Measurements from ENCODE around the gene DRC7. TPM values are rescaled to one million over a fixed set of nuclear protein-coding genes. Genes with fewer than 3 reads are reported as not detected.

The DRC7 gene
- total RNA-seq, 1 donor from 2014 or later: not detected

GRCh38 chr16:57686577-57686976, 8.0 kb upstream of the DRC7 start:
- Histone ChIP-seq H3K27me3 (no peaks in the 10 kb centered on the region), H3K4me3 (no peak overlapping the region), H3K27ac (no peak overlapping the region), H3K9me3 (no peaks in the 10 kb centered on the region), H3K36me3 (no peaks in the 10 kb centered on the region), H3K4me1 (no peaks in the 10 kb centered on the region)
- TF ChIP-seq POLR2A (IDR thresholded peaks at IDR 0.05) (no peak), POLR2AphosphoS5 (IDR thresholded peaks at IDR 0.05; ENCODE audit: insufficient read depth in 1 of 2, low read depth in 1 of 2) (no peak), CTCF (IDR thresholded peaks at IDR 0.05) (no peak)
- intact Hi-C loops (cut with DNase I): no loop called here
- no peak for DNase-seq (ENCODE audit: extremely low spot score in 2 of 2)

- no peak overlapping the region for H3K4me3 ChIP-seq
- H3K27me3 ChIP-seq: no peaks in the 10 kb centered on the region
- H3K27ac ChIP-seq: no peak overlapping the region
- TF ChIP-seq POLR2AphosphoS5 (IDR thresholded peaks at IDR 0.05; ENCODE audit: insufficient read depth in 1 of 2, low read depth in 1 of 2) (no peak), POLR2A (IDR thresholded peaks at IDR 0.05) (no peak), CTCF (IDR thresholded peaks at IDR 0.05) (no peak)
- H3K36me3 ChIP-seq: no peaks in the 10 kb centered on the region
- H3K4me1 ChIP-seq: no peaks in the 10 kb centered on the region
- intact Hi-C loops (cut with DNase I): no loop called here
- DNase-seq (ENCODE audit: extremely low spot score in 2 of 2): no peak
- H3K9me3 ChIP-seq: no peaks in the 10 kb centered on the region
Observed at GRCh38 chr16:57687363-57687929, 7.2 kb upstream of the DRC7 start.

GRCh38 chr16:57688487-57688986, 6.1 kb upstream of the DRC7 start:
- H3K4me1 ChIP-seq: no peaks in the 10 kb centered on the region
- TF ChIP-seq POLR2AphosphoS5 (IDR thresholded peaks at IDR 0.05; ENCODE audit: insufficient read depth in 1 of 2, low read depth in 1 of 2): no peak
- TF ChIP-seq CTCF (IDR thresholded peaks at IDR 0.05): no peak
- TF ChIP-seq POLR2A (IDR thresholded peaks at IDR 0.05): no peak
- H3K27me3 ChIP-seq: no peaks in the 10 kb centered on the region
- intact Hi-C loops (cut with DNase I): no loop called here
- no peak overlapping the region for H3K27ac ChIP-seq
- H3K36me3 ChIP-seq: no peaks in the 10 kb centered on the region
- no peak overlapping the region for H3K4me3 ChIP-seq
- DNase-seq (ENCODE audit: extremely low spot score in 2 of 2): no peak
- no peaks in the 10 kb centered on the region for H3K9me3 ChIP-seq

GRCh38 chr16:57688987-57689761, 5.4 kb upstream of the DRC7 start:
- H3K4me3 ChIP-seq: no peak overlapping the region
- DNase-seq (ENCODE audit: extremely low spot score in 2 of 2): peak in 1 of 2 donors; percentile 69
- no peaks in the 10 kb centered on the region for H3K36me3 ChIP-seq
- H3K27ac ChIP-seq: no peak overlapping the region
- H3K9me3 ChIP-seq: no peaks in the 10 kb centered on the region
- H3K27me3 ChIP-seq: no peaks in the 10 kb centered on the region
- intact Hi-C loops (cut with DNase I): no loop called here
- TF ChIP-seq POLR2AphosphoS5 (IDR thresholded peaks at IDR 0.05; ENCODE audit: insufficient read depth in 1 of 2, low read depth in 1 of 2): no peak
- no peak for TF ChIP-seq POLR2A (IDR thresholded peaks at IDR 0.05)
- TF ChIP-seq CTCF (IDR thresholded peaks at IDR 0.05): no peak
- H3K4me1 ChIP-seq: no peaks in the 10 kb centered on the region
